Thyroid gland (tissue), 4 donors: Measurements from ENCODE around the gene PNPLA2. TPM values are rescaled to one million over a fixed set of nuclear protein-coding genes. Genes with fewer than 3 reads are reported as not detected.

Source experiments
- DNase-seq, 2 donors: peaks; one replicate each; pipeline ENCODE4 v3.0.0-alpha.2; 2019
- H3K27ac ChIP-seq, 3 donors: fragments of 200-600 bp; sonication (generic); 1 replicate in 2 of 3; 2 replicates in 1 of 3; pipeline ENCODE4 v1.5.1; 2016 to 2019; ENCODE audit warnings: mild to moderate bottlenecking in 1 of 3, moderate library complexity in 1 of 3
- H3K27me3 ChIP-seq: fragments of 200-600 bp; sonication (generic); one replicate; pipeline ENCODE4 v1.5.1; 2019
- H3K36me3 ChIP-seq, 2 donors: fragments of 200-600 bp; sonication (generic); one replicate each; pipeline ENCODE4 v1.5.1; 2016 to 2019
- H3K4me1 ChIP-seq, 2 donors: fragments of 200-600 bp; sonication (generic); one replicate each; pipeline ENCODE4 v1.5.1; 2017 to 2019
- H3K4me3 ChIP-seq, 3 donors: fragments of 200-600 bp; sonication (generic); replicated peaks in 1 of 3; 1 replicate in 2 of 3; 2 replicates in 1 of 3; pipeline ENCODE4 v1.5.1; 2016; ENCODE audit warnings: mild to moderate bottlenecking in 1 of 3
- H3K9me3 ChIP-seq: fragments of 200-600 bp; sonication (generic); one replicate; pipeline ENCODE4 v1.5.1; 2017
- POLR2A ChIP-seq, 2 donors: fragments of 450-650 bp; IDR thresholded peaks; one replicate each; pipeline ENCODE4 v1.6.1; 2017; ENCODE audit warnings: antibody characterized with exemption in 2 of 2, mild to moderate bottlenecking in 2 of 2, moderate library complexity in 1 of 2
- WGBS, 2 donors: methylation state at CpG; one replicate each; pipeline ENCODE4 v1.1.5; 2017; 5-methylcytosine and 5-hydroxymethylcytosine counted together
- intact Hi-C: fragments of 100-400 bp; cut with DNase I; formaldehyde crosslinking; loops from one replicate; pipeline ENCODE4 v1.15.1; 2023
- total RNA-seq, 4 donors: library from RNA; depleted of rRNA; stranded (reverse); fragments of >200 nt; gene quantifications; one replicate each; pipeline ENCODE4 v1.2.3, GENCODE V29; 2016
- TF ChIP-seq, protein P1 (sequence below), 6 experiments: fragments of 200-600 bp in 3 of 6; fragments of 450-650 bp in 3 of 6; sonication (generic) in 3 of 6; IDR thresholded peaks; one replicate each; pipeline ENCODE4 v1.5.1; 2016 to 2019; ENCODE audit warnings: antibody characterized with exemption in 6 of 6, mild to moderate bottlenecking in 2 of 6, inconsistent platforms in 1 of 6, moderate library complexity in 1 of 6

PNPLA2 gene
- total RNA-seq, 4 donors from 2014 or later, result 35.8 to 95.0 (median 57.6) TPM

DNA sequence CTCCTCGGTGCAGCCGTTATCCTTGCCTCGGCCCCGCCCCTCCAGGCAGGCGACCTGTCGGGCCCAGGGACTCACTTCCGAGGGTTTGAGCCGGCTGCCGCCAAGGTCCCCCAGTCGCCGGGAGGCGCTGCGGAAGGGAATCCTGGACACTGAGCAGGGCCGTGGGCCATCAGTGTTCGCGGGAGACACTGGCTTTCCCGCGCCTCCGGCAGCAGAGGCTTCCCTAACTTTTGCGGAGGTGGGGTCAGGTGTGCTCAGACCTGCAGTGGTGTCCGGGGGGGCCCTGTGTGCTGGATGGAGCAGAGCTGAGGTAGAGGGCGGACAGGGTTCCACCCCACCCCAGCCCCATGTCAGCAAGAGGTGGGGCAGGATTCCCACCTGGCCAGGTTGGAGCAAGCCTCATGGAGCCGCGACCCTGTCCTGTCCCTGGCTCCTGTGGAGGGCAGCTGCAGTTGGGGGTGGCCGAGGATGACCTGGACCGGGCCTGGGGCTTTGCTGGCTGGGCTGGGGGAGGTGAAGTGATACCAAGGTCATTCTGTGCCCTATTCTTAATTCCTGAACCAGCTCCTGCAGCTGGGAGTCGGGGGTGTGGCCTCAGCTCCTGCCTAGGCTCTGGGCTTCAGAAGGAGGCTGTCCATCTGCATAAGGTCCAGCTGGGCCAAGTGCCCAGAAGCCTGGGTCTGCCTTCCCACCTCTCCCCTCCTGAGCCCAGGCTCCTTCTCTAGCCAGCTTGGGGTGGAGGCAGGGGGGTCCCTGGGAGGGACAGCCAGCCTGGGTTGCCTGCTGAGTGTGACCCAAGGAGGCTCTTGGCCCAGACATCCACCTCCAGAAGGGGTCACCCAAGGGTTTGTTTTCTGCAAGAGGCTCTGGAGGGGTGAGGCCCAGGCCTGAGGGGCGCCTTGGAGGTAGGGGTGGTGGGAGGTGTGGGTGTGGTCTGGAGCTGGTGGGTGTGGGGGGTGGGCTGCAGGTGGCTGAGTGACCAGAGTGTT lies 32.4 kb downstream of the PNPLA2 start:
- Histone ChIP-seq H3K36me3 (no peaks in the 10 kb centered on the region), H3K4me3 (no peak overlapping the region), H3K27me3 (no peaks in the 10 kb centered on the region), H3K4me1 (peaks cover 26 to 41% of the 10 kb centered on the region in 2 donors), H3K9me3 (no peaks in the 10 kb centered on the region), H3K27ac (no peak overlapping the region)
- intact Hi-C loops, result no loop called here
- DNase-seq, result no peak
- TF ChIP-seq, protein P1, sequence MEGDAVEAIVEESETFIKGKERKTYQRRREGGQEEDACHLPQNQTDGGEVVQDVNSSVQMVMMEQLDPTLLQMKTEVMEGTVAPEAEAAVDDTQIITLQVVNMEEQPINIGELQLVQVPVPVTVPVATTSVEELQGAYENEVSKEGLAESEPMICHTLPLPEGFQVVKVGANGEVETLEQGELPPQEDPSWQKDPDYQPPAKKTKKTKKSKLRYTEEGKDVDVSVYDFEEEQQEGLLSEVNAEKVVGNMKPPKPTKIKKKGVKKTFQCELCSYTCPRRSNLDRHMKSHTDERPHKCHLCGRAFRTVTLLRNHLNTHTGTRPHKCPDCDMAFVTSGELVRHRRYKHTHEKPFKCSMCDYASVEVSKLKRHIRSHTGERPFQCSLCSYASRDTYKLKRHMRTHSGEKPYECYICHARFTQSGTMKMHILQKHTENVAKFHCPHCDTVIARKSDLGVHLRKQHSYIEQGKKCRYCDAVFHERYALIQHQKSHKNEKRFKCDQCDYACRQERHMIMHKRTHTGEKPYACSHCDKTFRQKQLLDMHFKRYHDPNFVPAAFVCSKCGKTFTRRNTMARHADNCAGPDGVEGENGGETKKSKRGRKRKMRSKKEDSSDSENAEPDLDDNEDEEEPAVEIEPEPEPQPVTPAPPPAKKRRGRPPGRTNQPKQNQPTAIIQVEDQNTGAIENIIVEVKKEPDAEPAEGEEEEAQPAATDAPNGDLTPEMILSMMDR (IDR thresholded peaks at IDR 0.05), result no peak
- TF ChIP-seq POLR2A (IDR thresholded peaks at IDR 0.05), result no peak
- 76 to 83% methylated on average over 10 to 20 of the region's 28 CpGs for WGBS, 2 donors

- Histone ChIP-seq H3K36me3 (no peaks in the 10 kb centered on the region), H3K9me3 (no peaks in the 10 kb centered on the region), H3K4me3 (no peak overlapping the region), H3K4me1 (peaks cover 24 to 32% of the 10 kb centered on the region in 2 donors), H3K27ac (no peak overlapping the region), H3K27me3 (no peaks in the 10 kb centered on the region)
- intact Hi-C loops, result no loop called here
- DNase-seq, result no peak
- TF ChIP-seq, protein P1 (IDR thresholded peaks at IDR 0.05), result no peak
- no peak for TF ChIP-seq POLR2A (IDR thresholded peaks at IDR 0.05)
- WGBS, 2 donors, result 85 to 92% methylated on average over 13 to 15 of the region's 15 CpGs
Measured at GRCh38 chr11:852762-853161, 34.0 kb downstream of the PNPLA2 start.

GRCh38 chr11:853682-854448 lies 35.2 kb downstream of the PNPLA2 start:
- intact Hi-C loops, result no loop called here
- peaks cover 14 to 21% of the 10 kb centered on the region in 2 donors for H3K4me1 ChIP-seq
- TF ChIP-seq, protein P1 (IDR thresholded peaks at IDR 0.05), result no peak
- DNase-seq, result no peak
- H3K36me3 ChIP-seq, result no peaks in the 10 kb centered on the region
- 93 to 96% methylated on average over 8 to 12 of the region's 27 CpGs for WGBS, 2 donors
- H3K9me3 ChIP-seq, result no peaks in the 10 kb centered on the region
- no peak overlapping the region for H3K4me3 ChIP-seq
- no peak overlapping the region for H3K27ac ChIP-seq
- H3K27me3 ChIP-seq, result no peaks in the 10 kb centered on the region

DNA sequence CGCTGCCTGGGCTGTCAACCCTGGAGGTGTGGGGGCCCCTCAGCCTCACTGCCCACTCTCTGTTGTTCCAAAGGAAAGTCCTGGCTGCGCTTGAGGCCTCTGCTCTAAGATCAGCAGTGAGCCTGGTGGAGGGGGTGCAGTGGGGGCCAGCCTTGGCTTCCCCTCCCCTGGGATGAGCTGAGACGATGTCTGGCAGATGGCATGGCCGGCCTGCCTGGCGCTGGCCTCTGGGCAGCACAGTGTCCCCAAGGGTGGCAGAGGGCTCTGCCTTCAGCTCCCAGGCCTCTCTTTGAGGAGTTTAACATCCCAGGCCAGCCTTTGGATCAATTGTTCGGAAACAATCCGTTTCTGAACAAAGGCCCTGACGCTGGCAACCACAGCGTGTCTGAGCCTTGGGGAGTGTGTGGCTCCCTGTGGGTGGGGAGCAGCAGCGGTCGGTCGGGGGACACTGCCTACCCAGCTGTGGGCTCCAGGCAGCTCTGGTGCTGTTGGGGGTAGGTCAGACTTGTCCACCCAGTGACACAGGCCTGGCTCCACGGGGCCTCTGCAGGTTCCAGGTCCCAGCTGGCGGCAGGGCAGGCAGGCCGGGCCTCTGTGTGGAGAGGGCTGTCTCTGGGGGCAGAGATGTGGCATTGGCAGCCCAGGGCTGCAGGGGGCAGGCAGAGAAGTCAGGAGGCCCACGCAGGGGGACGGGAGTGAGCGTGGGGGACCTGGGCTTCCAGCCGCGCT lies 36.1 kb downstream of the PNPLA2 start:
- intact Hi-C loops, result no loop called here
- WGBS, 2 donors, result 86 to 97% methylated on average over 6 to 17 of the region's 20 CpGs

More for the DNA sequence above, 36.1 kb downstream of the PNPLA2 start:
- TF ChIP-seq POLR2A (IDR thresholded peaks at IDR 0.05), result no peak
- TF ChIP-seq, protein P1 (IDR thresholded peaks at IDR 0.05), result no peak
- H3K36me3 ChIP-seq, result no peaks in the 10 kb centered on the region
- H3K4me3 ChIP-seq, result no peak overlapping the region
- no peak overlapping the region for H3K27ac ChIP-seq
- no peaks in the 10 kb centered on the region for H3K27me3 ChIP-seq
- H3K4me1 ChIP-seq, result peaks cover 12 to 19% of the 10 kb centered on the region in 2 donors
- no peak for DNase-seq
- H3K9me3 ChIP-seq, result no peaks in the 10 kb centered on the region
